Smooth muscle cell (in vitro differentiated cells): Measurements from ENCODE around the gene KCTD19. TPM values are rescaled to one million over a fixed set of nuclear protein-coding genes. Genes with fewer than 3 reads are reported as not detected.

Experiments used
- DNase-seq: peaks from one replicate; lab custom pipeline; 2025; ENCODE audit not compliant: unreplicated experiment; lab: John Stamatoyannopoulos, UW
- H2AFZ ChIP-seq: fragments of 200-600 bp; sonication (generic); 2 replicates; pipeline ENCODE4 v1.6.0; 2016; ENCODE audit warnings: antibody characterized with exemption, low read depth, mild to moderate bottlenecking
- H3F3A ChIP-seq: fragments of 200-600 bp; sonication (generic); 2 replicates; pipeline ENCODE4 v1.6.0; 2017; ENCODE audit warnings: antibody characterized with exemption, low read depth
- H3K27ac ChIP-seq: fragments of 200-600 bp; sonication (generic); 2 replicates; pipeline ENCODE4 v1.5.1; 2016; ENCODE audit warnings: low read depth, mild to moderate bottlenecking
- H3K27me3 ChIP-seq: fragments of 200-600 bp; sonication (generic); 2 replicates; pipeline ENCODE4 v1.6.1; 2016; ENCODE audit warnings: low read depth, mild to moderate bottlenecking
- H3K36me3 ChIP-seq: fragments of 200-600 bp; sonication (generic); 2 replicates; pipeline ENCODE4 v1.5.1; 2016; ENCODE audit warnings: low read depth
- H3K4me1 ChIP-seq: fragments of 200-600 bp; sonication (generic); 2 replicates; pipeline ENCODE4 v1.5.1; 2016; ENCODE audit warnings: low read depth
- H3K4me2 ChIP-seq: fragments of 200-600 bp; sonication (generic); 2 replicates; pipeline ENCODE4 v1.6.0; 2016; ENCODE audit warnings: mild to moderate bottlenecking
- H3K4me3 ChIP-seq: fragments of 200-600 bp; sonication (generic); 2 replicates; pipeline ENCODE4 v1.5.1; 2016; ENCODE audit warnings: mild to moderate bottlenecking
- H3K79me2 ChIP-seq: fragments of 200-600 bp; sonication (generic); 2 replicates; pipeline ENCODE4 v1.6.0; 2016; ENCODE audit warnings: low read depth, mild to moderate bottlenecking
- H3K9ac ChIP-seq: fragments of 200-600 bp; sonication (generic); 2 replicates; pipeline ENCODE4 v1.6.0; 2016; ENCODE audit warnings: low read depth
- H3K9me3 ChIP-seq: fragments of 200-600 bp; sonication (generic); replicated peaks from 2 replicates; pipeline ENCODE4 v1.5.1; 2016; ENCODE audit warnings: low read depth
- H4K20me1 ChIP-seq: fragments of 200-600 bp; sonication (generic); 2 replicates; pipeline ENCODE4 v1.6.0; 2016; ENCODE audit warnings: low read depth
- WGBS: methylation state at CpG from one replicate; pipeline ENCODE4 v1.1.7; 2016; ENCODE audit warnings: low lambda C conversion rate; 5-methylcytosine and 5-hydroxymethylcytosine counted together
- polyA plus RNA-seq: library from polyadenylated mRNA; unstranded; fragments of >200 nt; fragmentation: Nextera tagmentation; extraction: Ambion mirVana; gene quantifications from 2 replicates; pipeline ENCODE4 v1.2.1, GENCODE V29; 2016
- total RNA-seq: library from RNA; depleted of rRNA; stranded (reverse); fragments of >200 nt; gene quantifications from 2 replicates; pipeline ENCODE4 v1.2.3, GENCODE V29; 2014
- TF ChIP-seq, protein P1 (sequence below): fragments of 200-600 bp; sonication (generic); IDR thresholded peaks from 2 replicates; pipeline ENCODE4 v1.5.1; 2017; ENCODE audit warnings: borderline replicate concordance, mild to moderate bottlenecking, antibody characterized with exemption; ENCODE audit not compliant: insufficient read depth, poor library complexity, severe bottlenecking

Gene KCTD19
- total and polyA plus RNA-seq, 2 experiments from 2014 or later = 0.04 to 0.49 TPM

DNA sequence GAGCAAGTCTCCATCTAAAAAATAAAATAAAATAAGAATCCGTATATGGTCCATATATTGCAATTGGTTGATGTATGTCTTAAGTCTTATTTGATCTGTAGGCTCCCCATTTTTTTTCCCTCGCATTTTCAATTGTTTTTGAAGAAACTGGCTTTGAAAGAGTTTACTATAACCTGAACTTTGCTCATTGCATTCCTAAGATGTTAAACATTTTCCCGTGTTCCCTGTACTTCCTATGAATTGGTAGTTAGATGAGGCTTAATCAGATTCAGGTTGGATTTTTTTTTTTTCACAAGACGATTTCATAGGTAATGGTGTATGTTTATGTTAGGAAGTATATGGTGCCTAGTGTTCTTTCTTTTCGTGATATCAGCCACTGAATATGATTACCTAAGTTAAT is 3.4 kb upstream of the KCTD19 start:
- Histone ChIP-seq H3K36me3 (no peaks in the 10 kb centered on the region), H3K27me3 (peaks cover 7% of the 10 kb centered on the region), H2AFZ (no peak overlapping the region), H3K4me1 (no peaks in the 10 kb centered on the region), H3K4me2 (no peak overlapping the region), H3K9me3 (peaks cover 3% of the 10 kb centered on the region), H3K9ac (no peak overlapping the region), H3K27ac (no peak overlapping the region), H3F3A (peaks cover 5% of the 10 kb centered on the region), H3K79me2 (no peaks in the 10 kb centered on the region), H3K4me3 (no peak overlapping the region), H4K20me1 (no peaks in the 10 kb centered on the region)
- no peak for DNase-seq
- TF ChIP-seq, protein P1, sequence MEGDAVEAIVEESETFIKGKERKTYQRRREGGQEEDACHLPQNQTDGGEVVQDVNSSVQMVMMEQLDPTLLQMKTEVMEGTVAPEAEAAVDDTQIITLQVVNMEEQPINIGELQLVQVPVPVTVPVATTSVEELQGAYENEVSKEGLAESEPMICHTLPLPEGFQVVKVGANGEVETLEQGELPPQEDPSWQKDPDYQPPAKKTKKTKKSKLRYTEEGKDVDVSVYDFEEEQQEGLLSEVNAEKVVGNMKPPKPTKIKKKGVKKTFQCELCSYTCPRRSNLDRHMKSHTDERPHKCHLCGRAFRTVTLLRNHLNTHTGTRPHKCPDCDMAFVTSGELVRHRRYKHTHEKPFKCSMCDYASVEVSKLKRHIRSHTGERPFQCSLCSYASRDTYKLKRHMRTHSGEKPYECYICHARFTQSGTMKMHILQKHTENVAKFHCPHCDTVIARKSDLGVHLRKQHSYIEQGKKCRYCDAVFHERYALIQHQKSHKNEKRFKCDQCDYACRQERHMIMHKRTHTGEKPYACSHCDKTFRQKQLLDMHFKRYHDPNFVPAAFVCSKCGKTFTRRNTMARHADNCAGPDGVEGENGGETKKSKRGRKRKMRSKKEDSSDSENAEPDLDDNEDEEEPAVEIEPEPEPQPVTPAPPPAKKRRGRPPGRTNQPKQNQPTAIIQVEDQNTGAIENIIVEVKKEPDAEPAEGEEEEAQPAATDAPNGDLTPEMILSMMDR = no peak
- 77% methylated on average over 5 of the region's 5 CpGs for WGBS

DNA sequence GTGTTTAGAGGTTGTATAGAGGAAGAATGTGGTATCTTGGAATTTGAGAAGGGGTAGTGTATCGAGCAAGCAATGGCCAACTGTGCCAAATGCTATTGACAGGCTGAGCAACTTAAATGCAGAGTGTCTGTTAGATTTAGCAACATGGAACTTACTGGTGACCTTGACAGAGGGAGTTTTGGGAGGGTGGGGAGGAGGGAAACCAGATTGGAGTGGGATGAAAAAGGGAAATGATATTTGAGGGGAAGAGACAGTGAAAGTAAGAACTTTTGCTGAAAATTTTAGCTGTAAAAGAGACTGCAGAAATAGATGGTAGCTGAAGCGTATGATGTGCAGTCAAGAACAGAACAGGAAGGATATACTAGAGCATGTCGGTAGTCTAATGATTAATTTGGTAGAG is 1.2 kb upstream of the KCTD19 start:
- TF ChIP-seq, protein P1 = no peak
- H3K9ac ChIP-seq = no peak overlapping the region
- H2AFZ ChIP-seq = no peak overlapping the region

DNA sequence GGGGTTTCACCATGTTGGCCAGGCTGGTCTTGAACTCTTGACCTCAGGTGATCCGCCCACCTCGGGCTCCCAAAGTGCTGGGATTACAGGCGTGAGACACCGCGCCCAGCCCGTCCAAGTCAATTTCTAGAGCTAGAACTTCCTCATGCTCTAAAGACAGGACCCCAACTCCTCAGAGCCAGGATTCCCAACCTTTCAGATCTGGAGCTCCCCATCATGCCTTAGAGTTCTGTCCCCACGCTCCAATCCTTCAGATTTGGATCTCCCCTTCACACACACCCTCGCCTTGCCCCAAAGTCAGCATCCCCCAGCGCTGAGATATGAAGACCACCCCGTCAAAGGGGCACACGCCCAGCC is 448 bp downstream of the KCTD19 start:
- Histone ChIP-seq H3F3A (peaks cover 5% of the 10 kb centered on the region), H3K9ac (no peak overlapping the region), H2AFZ (peak overlapping the region; percentile 96), H3K9me3 (no peaks in the 10 kb centered on the region), H4K20me1 (no peaks in the 10 kb centered on the region), H3K4me1 (no peaks in the 10 kb centered on the region), H3K27me3 (peaks cover 42% of the 10 kb centered on the region), H3K27ac (no peak overlapping the region), H3K79me2 (no peaks in the 10 kb centered on the region), H3K36me3 (no peaks in the 10 kb centered on the region), H3K4me3 (peak overlapping the region; percentile 54), H3K4me2 (peak overlapping the region; percentile 90)
- TF ChIP-seq, protein P1 = no peak
- WGBS = 65% methylated on average over 11 of the region's 11 CpGs
- no peak for DNase-seq

More for the DNA sequence above, 1.2 kb upstream of the KCTD19 start:
- peaks cover 5% of the 10 kb centered on the region for H3F3A ChIP-seq
- DNase-seq = no peak
- H3K4me3 ChIP-seq = no peak overlapping the region
- no peak overlapping the region for H3K4me2 ChIP-seq
- WGBS = 83% methylated on average over 3 of the region's 3 CpGs
- H3K79me2 ChIP-seq = no peaks in the 10 kb centered on the region
- H3K27me3 ChIP-seq = peaks cover 29% of the 10 kb centered on the region
- no peaks in the 10 kb centered on the region for H3K36me3 ChIP-seq
- no peaks in the 10 kb centered on the region for H3K4me1 ChIP-seq
- no peaks in the 10 kb centered on the region for H3K9me3 ChIP-seq
- no peak overlapping the region for H3K27ac ChIP-seq
- H4K20me1 ChIP-seq = no peaks in the 10 kb centered on the region

DNA sequence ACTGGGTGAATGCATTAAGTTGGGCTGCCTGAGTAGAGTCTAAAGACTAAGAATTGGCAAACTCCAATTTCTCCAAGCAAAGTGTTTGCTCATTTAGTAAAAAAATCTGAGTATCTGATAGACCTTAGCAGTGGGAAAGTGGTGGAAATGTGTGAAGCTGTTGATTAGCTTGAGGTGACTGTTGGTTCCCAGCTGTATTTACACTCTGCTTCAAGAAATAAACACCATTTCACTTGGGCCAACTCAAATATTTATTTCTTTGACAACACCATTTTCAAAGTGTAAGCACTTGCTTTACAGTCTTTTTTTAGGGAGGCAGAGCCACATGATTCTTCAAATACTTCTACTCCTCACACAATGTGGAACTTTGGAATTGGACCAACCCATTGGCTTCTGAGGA is 8.7 kb downstream of the KCTD19 start:
- H3K36me3 ChIP-seq = no peaks in the 10 kb centered on the region
- H3K79me2 ChIP-seq = no peaks in the 10 kb centered on the region
- no peak overlapping the region for H3K9ac ChIP-seq
- peaks cover under 1% of the 10 kb centered on the region for H3K4me1 ChIP-seq
- DNase-seq = no peak
- H3K9me3 ChIP-seq = no peaks in the 10 kb centered on the region
- H3F3A ChIP-seq = peaks cover 1% of the 10 kb centered on the region
- H3K4me3 ChIP-seq = no peak overlapping the region
- H3K27ac ChIP-seq = no peak overlapping the region
- TF ChIP-seq, protein P1 = no peak
- H4K20me1 ChIP-seq = no peaks in the 10 kb centered on the region
- H3K27me3 ChIP-seq = peaks cover 17% of the 10 kb centered on the region
- H3K4me2 ChIP-seq = no peak overlapping the region
- H2AFZ ChIP-seq = no peak overlapping the region
